Neural cell (in vitro differentiated cells): ENCODE data around the gene DNAJC15. TPM values are rescaled to one million over a fixed set of nuclear protein-coding genes. Genes with fewer than 3 reads are reported as not detected.

Source experiments
- H2AFZ ChIP-seq: fragments of 200-600, 300-800 bp; sonication (generic), shearing (Covaris generic); 2 replicates; pipeline ENCODE4 v1.6.0; 2014; ENCODE audit warnings: low read depth, mild to moderate bottlenecking, antibody characterized with exemption, low read length, moderate library complexity
- H3F3A ChIP-seq: fragments of 200-600 bp; shearing (Covaris generic); 2 replicates; pipeline ENCODE4 v1.6.1; 2016; ENCODE audit warnings: mild to moderate bottlenecking, moderate library complexity, mixed read lengths, antibody characterized with exemption, low read length; ENCODE audit not compliant: insufficient read depth, poor library complexity, severe bottlenecking
- H3K27ac ChIP-seq: fragments of 200-600, 300-800 bp; sonication (generic), shearing (Covaris generic); 2 replicates; pipeline ENCODE4 v1.5.1; 2014; ENCODE audit warnings: mild to moderate bottlenecking, low read length, moderate library complexity
- H3K27me3 ChIP-seq: fragments of 300-800, 200-600 bp; sonication (generic), shearing (Covaris generic); 2 replicates; pipeline ENCODE4 v1.6.0; 2014; ENCODE audit warnings: mild to moderate bottlenecking, low read depth, low read length, moderate library complexity; ENCODE audit not compliant: insufficient read depth
- H3K36me3 ChIP-seq: fragments of 300-800, 200-600 bp; sonication (generic), shearing (Covaris generic); 2 replicates; pipeline ENCODE4 v1.5.1; 2014; ENCODE audit warnings: mild to moderate bottlenecking, antibody characterized with exemption, low read length, moderate library complexity; ENCODE audit not compliant: insufficient read depth
- H3K4me2 ChIP-seq: fragments of 300-800, 200-600 bp; sonication (generic), shearing (Covaris generic); 2 replicates; pipeline ENCODE4 v1.6.0; 2014; ENCODE audit warnings: mild to moderate bottlenecking, low read length
- H3K4me3 ChIP-seq: fragments of 300-800, 200-600 bp; sonication (generic), shearing (Covaris generic); 2 replicates; pipeline ENCODE4 v1.5.1; 2014; ENCODE audit warnings: mild to moderate bottlenecking, low read length, moderate library complexity
- H3K79me2 ChIP-seq: fragments of 200-600 bp; shearing (Covaris generic); replicated peaks from 2 replicates; pipeline ENCODE4 v1.6.0; 2014; ENCODE audit warnings: mild to moderate bottlenecking, low read length, moderate library complexity; ENCODE audit not compliant: insufficient read depth
- H3K9ac ChIP-seq: fragments of 300-800, 200-600 bp; sonication (generic), shearing (Covaris generic); 2 replicates; pipeline ENCODE4 v1.6.1; 2016; ENCODE audit warnings: mild to moderate bottlenecking, low read length, mixed read lengths
- H3K9me2 ChIP-seq: fragments of 200-600 bp; shearing (Covaris generic); 2 replicates; pipeline ENCODE4 v1.6.1; 2016; ENCODE audit warnings: mild to moderate bottlenecking, low read length, mixed read lengths; ENCODE audit not compliant: insufficient read depth
- H3K9me3 ChIP-seq: fragments of 200-600, 300-800 bp; sonication (generic), shearing (Covaris generic); 2 replicates; pipeline ENCODE4 v1.6.1; 2016; ENCODE audit warnings: mild to moderate bottlenecking, mixed run types, low read length, moderate library complexity, mixed read lengths
- H4K20me1 ChIP-seq: fragments of 200-600 bp; shearing (Covaris generic); 2 replicates; pipeline ENCODE4 v1.6.1; 2016; ENCODE audit warnings: mild to moderate bottlenecking, mixed run types; ENCODE audit not compliant: insufficient read depth
- EP300 ChIP-seq: fragments of 450-650 bp; conservative IDR thresholded peaks from 2 replicates; pipeline ENCODE4 v1.6.1; 2014; ENCODE audit warnings: antibody characterized with exemption, mild to moderate bottlenecking, moderate library complexity; ENCODE audit not compliant: poor library complexity, severe bottlenecking
- EZH2 ChIP-seq: fragments of 200-600, 300-800 bp; shearing (Covaris generic), sonication (generic); IDR thresholded peaks from 2 replicates; pipeline ENCODE4 v1.6.1; 2014; ENCODE audit warnings: antibody characterized with exemption, low read length, borderline replicate concordance, mild to moderate bottlenecking; ENCODE audit not compliant: insufficient read depth, poor library complexity, severe bottlenecking
- MXI1 ChIP-seq: fragments of 450-650 bp; conservative IDR thresholded peaks from 2 replicates; pipeline ENCODE4 v1.6.1; 2014; ENCODE audit warnings: antibody characterized with exemption, mild to moderate bottlenecking; ENCODE audit not compliant: poor library complexity, severe bottlenecking
- POLR2AphosphoS5 ChIP-seq: IDR thresholded peaks from 2 replicates; pipeline ENCODE4 v1.6.1; 2012
- RAD21 ChIP-seq: fragments of 450-650 bp; conservative IDR thresholded peaks from 2 replicates; pipeline ENCODE4 v1.6.1; 2014; ENCODE audit warnings: antibody characterized with exemption, mild to moderate bottlenecking, moderate library complexity
- SMC3 ChIP-seq: fragments of 450-650 bp; conservative IDR thresholded peaks from 2 replicates; pipeline ENCODE4 v1.6.1; 2014; ENCODE audit warnings: antibody characterized with exemption, mild to moderate bottlenecking, moderate library complexity; ENCODE audit not compliant: poor library complexity
- TAF1 ChIP-seq: IDR thresholded peaks from 2 replicates; pipeline ENCODE4 v1.6.1; 2012; ENCODE audit warnings: low read depth
- polyA plus RNA-seq: library from polyadenylated mRNA; depleted of rRNA; stranded (reverse); fragments of >200 nt; gene quantifications from 2 replicates; pipeline ENCODE4 v1.2.3, GENCODE V29; 2014
- TF ChIP-seq, protein P1 (sequence below): fragments of 450-650 bp; IDR thresholded peaks from 2 replicates; pipeline ENCODE4 v1.5.1; 2014; ENCODE audit warnings: antibody characterized with exemption, mild to moderate bottlenecking, moderate library complexity; ENCODE audit not compliant: poor library complexity, severe bottlenecking
- TF ChIP-seq, protein P2 (sequence below): IDR thresholded peaks from 2 replicates; pipeline ENCODE4 v1.6.1; 2012; ENCODE audit warnings: borderline replicate concordance

The DNAJC15 gene
- polyA plus RNA-seq, 1 donor from 2014 or later: 0.84 TPM

GRCh38 chr13:43102304-43102703 is 78.9 kb downstream of the DNAJC15 start:
- no peaks in the 10 kb centered on the region for H3F3A ChIP-seq
- no peak overlapping the region for H2AFZ ChIP-seq
- H4K20me1 ChIP-seq: no peaks in the 10 kb centered on the region
- no peaks in the 10 kb centered on the region for H3K36me3 ChIP-seq
- no peaks in the 10 kb centered on the region for H3K9me3 ChIP-seq
- TF ChIP-seq RAD21: no peak
- no peak for TF ChIP-seq SMC3
- TF ChIP-seq, protein P1, sequence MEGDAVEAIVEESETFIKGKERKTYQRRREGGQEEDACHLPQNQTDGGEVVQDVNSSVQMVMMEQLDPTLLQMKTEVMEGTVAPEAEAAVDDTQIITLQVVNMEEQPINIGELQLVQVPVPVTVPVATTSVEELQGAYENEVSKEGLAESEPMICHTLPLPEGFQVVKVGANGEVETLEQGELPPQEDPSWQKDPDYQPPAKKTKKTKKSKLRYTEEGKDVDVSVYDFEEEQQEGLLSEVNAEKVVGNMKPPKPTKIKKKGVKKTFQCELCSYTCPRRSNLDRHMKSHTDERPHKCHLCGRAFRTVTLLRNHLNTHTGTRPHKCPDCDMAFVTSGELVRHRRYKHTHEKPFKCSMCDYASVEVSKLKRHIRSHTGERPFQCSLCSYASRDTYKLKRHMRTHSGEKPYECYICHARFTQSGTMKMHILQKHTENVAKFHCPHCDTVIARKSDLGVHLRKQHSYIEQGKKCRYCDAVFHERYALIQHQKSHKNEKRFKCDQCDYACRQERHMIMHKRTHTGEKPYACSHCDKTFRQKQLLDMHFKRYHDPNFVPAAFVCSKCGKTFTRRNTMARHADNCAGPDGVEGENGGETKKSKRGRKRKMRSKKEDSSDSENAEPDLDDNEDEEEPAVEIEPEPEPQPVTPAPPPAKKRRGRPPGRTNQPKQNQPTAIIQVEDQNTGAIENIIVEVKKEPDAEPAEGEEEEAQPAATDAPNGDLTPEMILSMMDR: no peak
- TF ChIP-seq POLR2AphosphoS5: no peak
- no peak for TF ChIP-seq EP300
- TF ChIP-seq, protein P2, sequence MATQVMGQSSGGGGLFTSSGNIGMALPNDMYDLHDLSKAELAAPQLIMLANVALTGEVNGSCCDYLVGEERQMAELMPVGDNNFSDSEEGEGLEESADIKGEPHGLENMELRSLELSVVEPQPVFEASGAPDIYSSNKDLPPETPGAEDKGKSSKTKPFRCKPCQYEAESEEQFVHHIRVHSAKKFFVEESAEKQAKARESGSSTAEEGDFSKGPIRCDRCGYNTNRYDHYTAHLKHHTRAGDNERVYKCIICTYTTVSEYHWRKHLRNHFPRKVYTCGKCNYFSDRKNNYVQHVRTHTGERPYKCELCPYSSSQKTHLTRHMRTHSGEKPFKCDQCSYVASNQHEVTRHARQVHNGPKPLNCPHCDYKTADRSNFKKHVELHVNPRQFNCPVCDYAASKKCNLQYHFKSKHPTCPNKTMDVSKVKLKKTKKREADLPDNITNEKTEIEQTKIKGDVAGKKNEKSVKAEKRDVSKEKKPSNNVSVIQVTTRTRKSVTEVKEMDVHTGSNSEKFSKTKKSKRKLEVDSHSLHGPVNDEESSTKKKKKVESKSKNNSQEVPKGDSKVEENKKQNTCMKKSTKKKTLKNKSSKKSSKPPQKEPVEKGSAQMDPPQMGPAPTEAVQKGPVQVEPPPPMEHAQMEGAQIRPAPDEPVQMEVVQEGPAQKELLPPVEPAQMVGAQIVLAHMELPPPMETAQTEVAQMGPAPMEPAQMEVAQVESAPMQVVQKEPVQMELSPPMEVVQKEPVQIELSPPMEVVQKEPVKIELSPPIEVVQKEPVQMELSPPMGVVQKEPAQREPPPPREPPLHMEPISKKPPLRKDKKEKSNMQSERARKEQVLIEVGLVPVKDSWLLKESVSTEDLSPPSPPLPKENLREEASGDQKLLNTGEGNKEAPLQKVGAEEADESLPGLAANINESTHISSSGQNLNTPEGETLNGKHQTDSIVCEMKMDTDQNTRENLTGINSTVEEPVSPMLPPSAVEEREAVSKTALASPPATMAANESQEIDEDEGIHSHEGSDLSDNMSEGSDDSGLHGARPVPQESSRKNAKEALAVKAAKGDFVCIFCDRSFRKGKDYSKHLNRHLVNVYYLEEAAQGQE: no peak
- TF ChIP-seq TAF1: no peak
- TF ChIP-seq MXI1: no peak
- no peak for TF ChIP-seq EZH2
- H3K27ac ChIP-seq: no peak overlapping the region
- H3K4me3 ChIP-seq: no peak overlapping the region
- H3K9ac ChIP-seq: no peak overlapping the region
- H3K4me2 ChIP-seq: no peak overlapping the region
- no peaks in the 10 kb centered on the region for H3K9me2 ChIP-seq
- no peaks in the 10 kb centered on the region for H3K79me2 ChIP-seq
- H3K27me3 ChIP-seq: no peaks in the 10 kb centered on the region

DNA sequence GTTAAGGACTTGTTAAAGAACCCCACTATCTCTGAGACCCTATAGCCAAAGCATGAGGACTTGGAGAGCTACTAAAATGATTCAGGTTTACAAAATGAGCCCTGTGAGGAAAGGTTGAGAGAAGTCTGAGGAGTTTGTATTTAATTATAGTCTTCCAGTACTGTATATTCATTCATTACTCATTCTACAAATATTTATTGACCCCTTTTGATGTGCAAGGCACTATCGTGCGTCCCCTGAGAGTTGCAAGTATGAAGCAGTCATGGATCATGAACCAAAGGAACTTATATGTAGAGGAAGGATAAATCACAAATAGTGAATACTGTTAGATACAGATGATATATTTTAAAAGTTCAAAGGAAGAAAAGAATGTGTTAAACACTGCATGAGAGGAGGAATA is 84.4 kb downstream of the DNAJC15 start:
- Histone ChIP-seq H3K9me2 (no peaks in the 10 kb centered on the region), H2AFZ (no peak overlapping the region), H3K27ac (no peak overlapping the region), H3K79me2 (no peaks in the 10 kb centered on the region), H3F3A (no peaks in the 10 kb centered on the region), H3K4me3 (no peak overlapping the region), H4K20me1 (no peaks in the 10 kb centered on the region), H3K9ac (no peak overlapping the region), H3K27me3 (no peaks in the 10 kb centered on the region), H3K9me3 (no peaks in the 10 kb centered on the region), H3K36me3 (no peaks in the 10 kb centered on the region), H3K4me2 (no peak overlapping the region)
- TF ChIP-seq EZH2 (no peak), SMC3 (no peak), EP300 (no peak), RAD21 (no peak), POLR2AphosphoS5 (no peak), TAF1 (no peak), MXI1 (no peak)
- TF ChIP-seq, protein P1: no peak
- TF ChIP-seq, protein P2: no peak
